CD4-positive, alpha-beta T cell treated with Interleukin-10 for 1 hour (primary cell): Measurements from ENCODE around the gene VEPH1.

ENCODE experiments used
- DNase-seq: peaks from one replicate; pipeline ENCODE4 v3.0.0-alpha.2; 2020

The VEPH1 gene

DNA sequence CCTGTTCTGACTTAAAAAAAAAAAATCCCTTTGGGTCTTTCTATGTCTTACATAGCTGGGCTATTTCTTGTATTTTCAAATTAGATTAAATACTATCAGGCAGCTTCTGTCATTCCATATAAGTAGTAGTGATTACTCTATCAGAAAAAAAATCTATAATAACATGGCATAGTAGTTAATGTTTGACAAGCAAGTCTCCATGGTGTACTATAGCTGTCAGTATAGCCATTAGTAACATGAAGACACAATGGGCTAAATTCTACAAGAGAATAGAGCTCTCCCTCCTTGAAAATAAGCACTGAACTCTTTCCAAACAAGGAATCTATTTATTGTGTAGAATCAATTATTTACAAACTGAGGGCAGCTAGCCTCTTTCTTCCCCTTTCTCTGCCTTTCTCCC is 19.4 kb upstream of the VEPH1 start:
- DNase-seq, result no peak

- no peak for DNase-seq
Measured at GRCh38 chr3:157520485-157521150, 17.4 kb upstream of the VEPH1 start.

GRCh38 chr3:157518881-157519280 is 15.7 kb upstream of the VEPH1 start:
- no peak for DNase-seq

- no peak for DNase-seq
Measured at GRCh38 chr3:157516928-157517327, 13.7 kb upstream of the VEPH1 start.

DNA sequence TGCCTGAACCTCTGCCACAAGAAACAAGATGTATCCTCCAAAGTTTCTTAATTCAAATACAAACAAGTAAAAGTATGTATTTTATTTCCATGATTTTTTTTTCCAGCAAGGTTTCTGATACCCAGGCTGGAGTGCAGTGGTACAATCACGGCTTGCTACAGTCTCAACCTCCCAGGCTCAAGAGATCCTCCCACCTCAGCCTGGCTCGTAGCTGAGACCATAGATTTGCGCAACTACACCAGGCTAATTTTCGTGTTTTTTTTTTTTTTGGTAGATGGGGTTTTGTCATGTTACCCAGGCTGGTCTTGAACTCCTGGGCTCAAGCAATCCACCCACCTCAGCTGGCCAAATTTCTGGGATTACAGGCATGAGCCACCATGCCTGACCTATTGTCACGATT is 12.2 kb upstream of the VEPH1 start:
- DNase-seq, result no peak

- DNase-seq, result no peak
Measured at GRCh38 chr3:157514371-157514895, 11.2 kb upstream of the VEPH1 start.

DNA sequence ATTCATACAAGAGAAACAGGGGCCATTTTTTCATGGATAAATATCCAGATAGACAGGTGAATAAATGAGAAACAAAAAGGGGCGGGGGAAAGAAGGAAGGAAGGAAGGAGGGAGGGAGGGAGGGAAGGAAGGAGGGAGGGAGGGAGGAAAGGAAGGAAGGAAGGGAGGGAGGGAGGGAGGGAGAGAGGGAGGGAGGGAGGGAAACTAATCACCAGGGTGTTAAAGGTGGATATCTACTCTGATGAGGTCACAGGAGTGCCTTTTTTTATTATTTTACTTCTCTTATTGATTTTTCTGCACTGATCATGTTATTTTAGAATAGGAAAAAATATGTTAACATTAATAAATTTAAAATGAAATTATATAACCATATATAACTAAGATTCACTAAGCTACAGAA is 10.4 kb upstream of the VEPH1 start:
- no peak for DNase-seq

DNA sequence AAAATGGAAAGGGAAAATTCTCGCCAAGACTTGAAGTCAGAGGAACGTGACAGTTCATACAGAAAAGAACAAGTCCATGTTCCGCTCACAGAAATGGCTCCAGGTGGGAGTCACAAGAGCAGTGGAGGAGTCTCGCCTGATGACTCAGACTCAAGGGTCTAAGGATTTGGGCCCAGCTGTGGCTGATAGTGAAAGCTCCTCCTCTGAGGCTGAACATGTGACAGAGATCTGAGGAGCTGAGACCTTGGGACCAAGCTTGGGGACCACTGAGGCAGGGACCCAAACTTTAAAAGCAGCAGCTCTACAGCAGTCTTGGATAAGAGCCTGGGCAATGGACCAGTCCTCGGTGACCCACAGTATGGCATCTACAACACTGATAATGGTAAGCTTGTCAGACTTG is 9.3 kb upstream of the VEPH1 start:
- DNase-seq, result no peak

DNA sequence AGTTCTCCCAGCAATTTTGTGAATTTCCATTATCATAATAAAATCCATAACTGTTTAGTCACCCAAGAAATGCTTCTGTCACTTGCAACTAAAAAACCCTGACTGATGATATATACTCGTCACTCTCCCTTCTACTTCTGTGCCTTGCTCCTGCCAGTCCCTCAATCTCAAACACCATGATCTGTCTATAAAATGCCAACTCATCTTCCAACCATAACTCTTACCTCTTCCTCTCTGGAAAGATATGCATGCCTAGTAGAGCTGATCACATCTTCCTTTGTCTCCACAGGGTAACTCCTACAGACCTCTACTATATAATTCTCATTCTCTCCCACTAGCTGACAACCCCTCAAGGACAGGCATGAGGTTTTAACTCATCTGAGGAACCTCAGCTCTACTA is 5.2 kb upstream of the VEPH1 start:
- no peak for DNase-seq

DNA sequence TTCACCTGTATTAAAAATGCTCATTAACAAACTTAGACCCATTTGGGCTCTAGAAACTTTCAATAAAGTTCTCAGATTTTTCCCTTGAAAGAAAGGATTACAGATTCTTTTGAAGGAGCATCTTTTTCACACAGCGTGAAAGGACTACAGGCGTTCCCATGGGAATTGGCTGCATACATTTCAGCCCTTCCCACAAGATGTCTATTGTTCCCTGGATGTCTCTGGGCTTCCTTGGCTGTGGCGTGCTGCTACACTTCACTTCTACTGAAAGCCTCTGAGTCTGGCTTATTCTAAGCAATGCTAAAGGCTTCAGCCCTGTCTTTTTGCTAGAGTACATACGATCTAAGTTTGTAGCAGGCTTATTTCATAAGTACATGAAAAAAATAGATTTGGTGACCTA is 1.4 kb downstream of the VEPH1 start:
- DNase-seq, result no peak

- DNase-seq, result no peak
Measured at GRCh38 chr3:157500232-157500631, 3.0 kb downstream of the VEPH1 start.

GRCh38 chr3:157499342-157499963 is 3.8 kb downstream of the VEPH1 start:
- no peak for DNase-seq

DNA sequence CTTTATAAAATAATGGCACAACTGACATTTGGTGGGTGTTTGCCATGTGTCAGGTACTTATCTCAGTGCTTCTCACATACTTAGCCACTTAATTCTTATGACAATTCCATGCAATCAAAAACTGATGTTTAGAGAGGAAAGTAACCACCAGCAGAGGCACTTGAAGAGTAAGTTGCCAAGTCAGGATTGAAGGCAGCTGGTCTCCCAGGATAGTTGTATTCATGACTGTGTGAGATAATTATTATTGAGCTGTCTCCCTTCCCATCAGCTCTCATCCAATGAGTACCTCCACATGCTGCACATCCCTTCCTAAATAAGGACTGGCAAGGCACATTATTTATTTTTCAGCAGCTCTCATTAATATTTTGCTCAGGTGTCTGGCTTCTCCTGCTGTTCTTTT is 4.8 kb downstream of the VEPH1 start:
- DNase-seq, result no peak

GRCh38 chr3:157495846-157496245 is 7.4 kb downstream of the VEPH1 start:
- no peak for DNase-seq

- no peak for DNase-seq
Measured at GRCh38 chr3:157494581-157495281, 8.5 kb downstream of the VEPH1 start.

GRCh38 chr3:157493627-157494550 is 9.3 kb downstream of the VEPH1 start:
- DNase-seq, result peak; percentile 2

DNA sequence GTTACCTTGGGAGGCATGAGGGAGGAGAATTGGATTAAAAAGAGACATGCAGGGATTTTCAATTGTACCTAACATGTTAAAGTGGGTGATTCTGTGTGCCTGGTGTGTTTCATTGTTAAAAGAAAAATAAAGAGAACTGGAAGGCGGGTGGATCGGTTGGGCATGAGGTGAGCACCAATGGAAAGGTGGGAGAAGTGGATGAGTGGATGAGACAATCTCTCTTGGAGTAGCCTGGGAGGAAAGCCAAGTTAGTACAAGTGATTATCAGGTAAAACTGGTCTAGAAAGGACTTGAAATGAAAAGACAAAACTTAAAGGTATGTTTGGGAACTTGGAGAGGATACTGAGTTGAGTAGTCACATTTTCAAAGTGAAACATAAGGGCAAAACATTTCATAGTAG is 12.1 kb downstream of the VEPH1 start:
- DNase-seq, result no peak

DNA sequence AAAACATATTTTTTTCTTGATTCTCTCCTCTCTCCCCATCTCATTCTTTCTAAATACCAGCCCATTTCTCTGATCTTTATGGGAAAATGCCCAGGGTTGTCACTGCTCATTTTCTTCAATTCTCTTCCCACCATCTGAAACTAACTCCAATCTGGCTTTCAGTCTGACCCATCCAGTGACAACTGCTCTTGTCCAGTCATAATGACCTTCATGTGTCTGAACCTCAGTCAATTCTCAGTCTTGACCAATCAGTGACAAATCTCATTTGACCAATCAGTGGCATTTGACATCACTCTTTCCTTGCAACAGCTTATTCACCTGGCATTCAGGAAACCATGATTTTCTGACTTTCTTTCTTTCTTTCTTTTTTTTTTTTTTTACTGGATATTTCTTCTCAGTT is 15.1 kb downstream of the VEPH1 start:
- DNase-seq, result no peak

DNA sequence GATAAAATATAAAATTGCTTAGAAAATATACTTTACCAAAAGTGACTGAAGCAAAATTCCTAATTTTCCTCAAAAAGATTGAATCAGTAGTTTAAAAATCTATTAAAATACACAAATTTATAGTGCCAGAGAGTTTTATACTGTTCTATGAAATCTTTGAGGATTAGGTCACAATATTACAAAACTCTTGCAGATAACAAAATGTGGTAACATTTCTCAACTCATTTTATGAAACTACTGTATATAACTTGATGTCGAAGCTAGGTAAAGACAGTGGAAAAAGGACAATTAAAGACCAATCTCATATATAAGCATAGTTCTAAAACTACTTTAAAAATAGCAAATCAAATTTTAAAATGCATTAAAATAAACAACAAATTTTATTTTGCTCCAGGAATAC is 15.9 kb downstream of the VEPH1 start:
- no peak for DNase-seq

GRCh38 chr3:157479464-157480243 is 23.6 kb downstream of the VEPH1 start:
- no peak for DNase-seq

DNA sequence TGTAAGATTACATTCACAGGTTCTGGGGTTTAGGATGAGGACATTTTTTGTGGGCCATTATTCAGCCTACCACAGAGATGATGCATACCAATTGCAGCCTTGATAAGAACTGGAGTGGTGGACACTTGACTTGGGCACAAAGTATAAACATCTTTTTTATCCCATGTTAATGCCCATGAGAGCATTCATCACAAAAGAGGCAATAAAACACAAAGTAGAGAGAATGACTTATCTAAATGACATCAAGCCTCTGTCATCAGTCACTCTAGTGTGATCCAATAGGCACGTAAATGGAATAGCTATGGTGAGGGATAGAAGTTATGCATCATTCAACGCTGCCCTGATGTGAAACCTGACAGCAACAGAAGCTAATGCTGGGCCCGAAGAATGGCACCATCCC is 25.8 kb downstream of the VEPH1 start:
- no peak for DNase-seq

DNA sequence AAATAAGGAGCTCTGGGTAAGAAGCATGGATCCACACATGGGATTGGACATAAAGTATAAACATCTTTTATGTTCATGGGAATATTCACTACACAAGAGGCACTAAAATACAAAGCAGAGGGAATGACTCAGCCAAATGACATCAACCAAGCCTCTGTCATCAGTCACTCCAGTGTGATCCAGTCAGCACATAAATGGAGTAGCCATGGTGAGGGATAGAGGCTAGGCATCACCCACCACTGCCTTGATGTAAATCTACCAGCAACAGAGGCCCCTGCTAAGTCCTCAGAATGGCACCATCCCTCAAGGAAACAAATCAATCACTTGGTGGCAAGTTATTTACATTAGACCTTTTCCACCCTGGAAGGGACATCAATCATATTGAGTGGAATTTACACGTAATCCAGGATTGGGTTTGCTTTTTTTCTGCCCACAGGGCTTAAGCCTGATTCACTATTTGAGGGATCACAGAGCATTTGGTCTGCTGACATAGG is 27.2 kb downstream of the VEPH1 start:
- DNase-seq, result no peak
